Kidney capillary endothelial cell (primary cell): Measurements from ENCODE around the gene PMFBP1.

ENCODE experiments used
- DNase-seq: peaks from one replicate; pipeline ENCODE4 v3.0.0-alpha.2; 2018; ENCODE audit warnings: low spot score

Gene PMFBP1

DNA sequence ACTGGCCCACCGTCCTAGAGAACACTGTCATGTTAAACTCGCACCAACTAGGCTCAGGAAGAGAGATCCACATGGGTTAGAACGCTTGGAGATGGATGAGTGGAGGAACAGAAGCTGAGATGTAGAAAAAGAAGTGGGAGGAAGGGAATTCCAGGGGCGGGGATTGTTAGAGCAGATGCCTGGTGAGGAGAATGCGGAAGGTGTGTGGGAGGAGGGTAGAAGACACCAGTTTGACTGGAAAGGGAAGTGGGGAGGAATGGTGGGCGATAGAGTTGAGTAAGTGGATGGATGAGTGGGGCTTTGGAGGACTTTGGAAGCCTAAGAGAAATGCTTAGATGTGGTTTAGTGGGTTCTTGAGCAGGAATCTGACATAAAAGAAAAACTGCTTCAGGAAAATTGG is 40.9 kb downstream of the PMFBP1 start:
- no peak for DNase-seq

DNA sequence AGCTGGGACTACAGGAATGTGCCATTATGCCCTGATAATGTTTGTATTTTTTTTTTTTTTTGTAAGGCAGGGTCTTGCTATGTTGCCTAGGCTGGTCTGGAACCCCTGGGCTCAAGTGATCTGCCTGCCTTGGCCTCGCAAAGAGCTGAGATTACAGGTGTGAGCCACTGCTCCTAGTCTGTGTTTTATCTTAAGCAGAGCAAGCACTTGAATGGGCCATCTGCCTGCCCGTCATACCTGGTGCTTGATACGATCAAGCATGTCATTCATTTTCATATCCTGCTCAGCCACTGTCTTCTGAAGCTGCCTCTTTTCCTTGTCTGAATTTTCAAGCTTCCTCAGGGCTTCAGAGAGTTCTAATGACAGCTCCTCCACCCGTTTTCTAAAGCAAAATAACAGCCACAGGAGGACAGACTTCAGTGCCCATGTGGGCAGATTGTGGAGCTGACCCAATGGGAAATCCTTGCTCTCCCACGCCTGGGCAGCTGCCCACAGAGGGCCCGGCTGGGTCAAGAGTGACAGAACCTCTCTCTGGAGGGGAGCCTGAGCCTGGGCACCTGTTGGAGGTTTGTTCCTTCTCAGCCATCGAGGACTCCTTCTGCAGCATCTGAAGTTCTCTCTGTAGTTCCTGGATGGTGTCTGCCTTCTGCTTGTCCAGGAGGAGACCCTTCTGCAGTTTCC is 41.8 kb downstream of the PMFBP1 start:
- DNase-seq = no peak

DNA sequence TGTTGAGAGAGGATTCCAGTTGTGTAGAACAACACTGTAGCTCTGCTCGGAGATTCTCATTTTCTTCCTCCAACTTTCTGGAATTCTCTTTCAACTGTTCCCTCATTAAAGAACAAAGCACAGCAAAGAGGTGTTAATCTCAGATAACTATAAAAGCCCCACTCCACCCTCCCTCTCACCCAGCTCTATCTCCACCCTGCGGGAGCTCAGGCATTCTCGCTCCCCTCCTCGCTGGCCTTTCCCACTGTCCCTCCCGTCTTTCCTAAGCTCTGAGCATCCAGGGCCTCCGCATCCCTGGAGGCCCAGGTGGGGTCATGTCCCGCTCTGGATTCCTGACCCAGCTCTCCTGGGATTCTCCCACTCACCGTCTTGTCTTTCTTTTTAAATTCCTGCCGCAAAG is 43.3 kb downstream of the PMFBP1 start:
- no peak for DNase-seq

DNA sequence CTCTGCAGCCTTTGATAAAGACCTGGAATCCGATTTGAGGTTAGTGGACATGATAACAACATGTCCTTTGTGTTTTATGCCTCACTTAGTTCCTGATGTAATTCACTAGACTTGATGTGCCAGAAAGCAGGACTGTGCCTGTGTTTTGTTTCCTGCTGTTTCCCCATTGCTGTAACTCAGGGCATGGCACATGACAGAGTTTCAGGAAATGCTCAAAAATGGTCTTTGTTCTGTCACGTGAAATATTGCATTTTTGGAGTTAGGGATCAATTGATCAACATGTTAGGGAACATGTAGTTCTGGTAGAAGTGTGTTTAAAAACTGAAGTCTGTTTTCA is 45.6 kb downstream of the PMFBP1 start:
- no peak for DNase-seq

DNA sequence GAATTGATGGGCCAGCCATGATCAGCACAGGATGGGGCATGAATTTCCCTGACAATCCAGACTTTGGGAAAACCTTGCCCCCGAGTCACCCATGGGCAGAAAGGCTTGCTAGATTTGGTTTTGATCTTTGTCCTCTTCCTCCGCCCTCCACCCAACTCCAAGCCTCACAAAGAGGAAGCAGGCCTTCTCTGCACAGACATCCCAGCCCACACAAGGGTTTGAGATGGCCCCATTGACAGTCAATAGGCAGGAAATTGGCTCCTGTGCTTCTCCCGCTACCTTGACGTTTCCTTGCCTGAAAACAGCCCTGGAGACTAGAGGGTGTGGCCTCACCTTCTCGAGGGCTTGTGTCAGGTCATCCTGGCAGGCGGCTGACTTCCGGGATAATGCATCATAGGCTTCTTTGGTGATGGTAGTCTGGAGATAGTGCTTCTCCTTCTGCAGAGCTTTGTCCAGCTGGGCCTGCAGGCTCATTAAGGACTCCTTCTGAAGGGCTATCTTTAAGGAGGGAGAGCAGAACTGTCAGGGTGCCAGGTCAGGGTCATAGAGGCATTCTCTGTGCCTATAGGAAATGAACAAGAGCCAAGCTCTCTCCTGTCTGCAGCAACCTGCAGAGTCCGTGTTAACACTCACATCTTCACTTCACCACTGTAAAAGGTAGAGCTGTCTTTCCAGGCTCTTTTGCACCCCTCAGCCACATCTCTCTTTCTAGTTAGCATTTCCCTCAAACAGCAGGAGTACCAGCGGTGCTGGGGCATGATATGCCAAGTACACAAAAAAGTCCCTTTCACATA is 46.1 kb downstream of the PMFBP1 start:
- DNase-seq = no peak

DNA sequence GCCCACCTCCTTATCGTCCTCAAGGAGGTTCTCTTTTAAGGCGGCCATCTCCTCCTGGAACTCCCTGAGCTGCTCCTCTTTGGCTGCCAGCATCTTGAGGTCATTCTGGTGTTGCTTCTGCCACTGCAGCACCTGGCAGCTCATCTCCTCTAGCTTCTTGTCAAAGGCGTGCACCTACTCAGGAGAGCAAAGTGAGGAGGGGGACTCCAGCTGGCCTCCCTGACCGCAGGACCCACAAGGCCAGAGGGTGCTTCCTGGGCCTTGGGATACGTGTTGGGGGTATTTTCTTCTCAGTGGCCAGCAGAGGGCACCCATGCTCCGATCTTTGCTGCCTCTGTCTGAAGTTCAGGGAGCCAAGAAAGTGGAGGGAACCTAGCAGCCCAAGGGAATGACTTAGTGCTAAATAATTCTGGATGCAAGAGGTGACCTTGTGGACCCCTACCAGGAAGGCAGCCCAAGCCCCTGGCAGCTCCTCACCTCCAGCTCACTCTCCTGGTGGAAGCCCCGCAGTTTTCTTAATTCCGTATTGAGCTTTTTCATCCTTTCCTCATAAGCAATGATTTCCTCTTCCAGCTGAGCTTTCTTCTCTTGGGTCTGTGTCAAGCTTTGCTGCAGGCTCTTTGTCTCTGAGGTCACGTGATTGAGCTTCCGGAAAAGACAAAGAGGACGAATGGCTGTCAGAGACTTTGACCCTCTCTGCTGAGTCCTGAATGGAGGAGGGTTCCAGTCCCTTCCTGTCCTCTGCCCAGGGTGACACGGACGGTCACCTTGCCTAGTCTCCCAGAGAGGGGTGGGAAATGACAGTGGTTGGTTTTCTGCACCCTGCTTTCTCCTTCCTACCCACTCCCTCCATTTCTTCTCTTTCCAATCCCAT is 47.0 kb downstream of the PMFBP1 start:
- peak; percentile 62 for DNase-seq

DNA sequence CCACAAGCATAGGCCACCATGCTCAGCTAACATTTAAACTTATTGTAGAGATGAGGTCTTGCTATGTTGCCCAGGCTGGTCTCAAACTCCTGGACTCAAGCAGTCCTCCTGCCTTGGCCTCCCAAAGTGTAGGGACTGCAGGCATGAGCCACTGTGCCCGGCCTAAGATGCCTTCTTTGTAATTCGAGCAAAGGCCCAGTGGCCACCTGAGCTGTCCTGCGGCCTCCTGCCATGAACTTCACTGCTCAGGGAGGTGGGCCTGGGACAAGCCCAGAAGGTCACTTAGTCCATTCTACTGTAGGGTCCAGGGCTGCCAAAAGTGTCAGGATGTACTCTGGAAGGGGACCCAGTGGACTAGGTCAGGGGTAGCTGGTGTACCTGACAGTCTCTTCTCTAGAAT is 47.8 kb downstream of the PMFBP1 start:
- DNase-seq = no peak

DNA sequence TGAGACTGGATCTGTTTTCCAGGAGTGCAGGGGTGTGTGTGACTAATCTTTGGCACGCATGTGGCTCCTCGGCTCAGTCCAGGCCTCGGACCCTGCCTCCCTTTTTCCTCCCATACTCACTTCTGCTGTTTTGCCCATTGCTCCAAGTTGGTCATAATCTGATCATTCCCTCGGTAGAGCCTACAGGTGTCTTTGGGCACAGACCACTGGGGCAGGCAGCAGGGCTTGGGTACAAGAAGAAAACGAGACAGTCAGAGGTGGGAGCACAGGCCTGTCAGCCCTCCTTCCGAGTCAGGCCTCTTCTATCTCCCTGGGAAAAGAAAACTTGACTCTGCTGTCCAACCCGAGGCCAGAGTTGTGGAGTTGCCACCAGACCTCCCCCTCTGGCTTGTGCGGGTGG is 48.5 kb downstream of the PMFBP1 start:
- no peak for DNase-seq

DNA sequence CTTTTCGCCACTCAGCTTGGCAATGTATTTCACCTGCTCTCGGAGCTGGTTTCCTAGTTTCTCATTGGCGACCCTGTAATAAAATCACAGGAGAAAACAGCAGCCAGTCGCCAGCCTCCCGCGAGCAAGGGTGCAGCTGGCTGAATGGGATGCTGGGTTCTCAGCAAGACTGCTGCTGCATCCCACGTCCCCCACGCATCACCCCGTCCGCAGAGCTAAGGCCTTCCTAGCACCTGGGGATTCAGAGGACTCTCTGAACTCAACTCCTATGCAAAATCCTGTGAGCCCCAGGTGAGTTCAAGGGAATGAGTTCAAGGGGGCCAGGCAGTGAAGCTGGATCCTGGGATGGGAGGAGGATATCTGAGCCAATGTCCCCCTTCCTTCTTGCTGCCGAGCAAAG is 49.0 kb downstream of the PMFBP1 start:
- no peak for DNase-seq

DNA sequence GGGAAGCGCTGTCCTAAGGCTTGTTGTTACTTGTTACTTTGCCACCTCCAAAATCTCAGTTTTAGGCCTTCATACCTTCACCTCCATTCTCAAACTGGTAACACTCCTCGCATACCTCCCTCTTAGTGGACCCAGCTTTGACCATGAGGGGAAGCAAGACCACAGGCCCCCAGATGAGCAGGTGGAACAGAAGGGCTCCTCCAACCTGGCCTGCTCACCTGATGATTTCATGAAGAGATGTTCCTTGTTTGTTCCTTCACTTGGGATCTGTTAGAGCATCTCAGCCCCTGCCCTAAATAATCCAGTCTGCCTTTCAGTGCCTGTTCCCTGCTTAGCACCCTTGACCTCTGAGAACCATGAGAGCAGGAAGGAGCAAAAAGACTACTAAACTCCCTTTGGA is 49.6 kb downstream of the PMFBP1 start:
- no peak for DNase-seq

DNA sequence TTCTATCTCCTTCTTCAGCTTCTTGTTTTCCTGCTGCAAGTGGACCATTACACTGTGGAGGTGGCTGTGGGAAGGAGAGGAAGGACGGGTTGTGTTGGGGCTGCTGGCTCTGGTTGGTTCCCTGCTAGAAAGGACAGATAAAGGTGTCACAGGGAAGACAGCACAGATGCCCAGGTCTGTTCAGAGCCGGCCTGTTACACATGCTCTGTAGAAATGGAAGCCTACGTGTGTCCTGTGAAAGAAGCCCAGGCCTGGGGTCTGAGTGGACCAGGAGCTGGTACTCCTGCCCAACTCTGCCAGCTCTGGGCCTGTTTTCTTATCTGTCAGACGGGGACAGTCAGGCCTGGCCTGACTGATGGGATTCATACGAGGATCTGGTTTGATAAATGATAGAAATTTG is 51.9 kb downstream of the PMFBP1 start:
- no peak for DNase-seq

DNA sequence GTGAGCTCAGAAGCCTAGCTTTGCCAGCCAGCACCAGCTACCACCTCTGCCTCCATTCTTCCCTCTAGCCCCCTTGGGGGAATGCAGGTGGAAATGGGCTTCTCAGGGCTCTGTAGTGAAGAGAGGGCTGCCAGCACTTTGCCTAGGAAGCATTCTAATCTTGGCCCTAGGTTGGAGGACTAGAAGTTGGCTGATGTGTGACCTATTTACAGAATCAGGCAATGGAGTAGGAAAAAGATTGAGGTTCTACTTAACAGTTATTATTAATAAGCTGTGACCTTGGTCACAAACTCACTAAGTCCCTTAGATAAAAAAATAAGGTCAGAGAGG is 58.4 kb downstream of the PMFBP1 start:
- no peak for DNase-seq

DNA sequence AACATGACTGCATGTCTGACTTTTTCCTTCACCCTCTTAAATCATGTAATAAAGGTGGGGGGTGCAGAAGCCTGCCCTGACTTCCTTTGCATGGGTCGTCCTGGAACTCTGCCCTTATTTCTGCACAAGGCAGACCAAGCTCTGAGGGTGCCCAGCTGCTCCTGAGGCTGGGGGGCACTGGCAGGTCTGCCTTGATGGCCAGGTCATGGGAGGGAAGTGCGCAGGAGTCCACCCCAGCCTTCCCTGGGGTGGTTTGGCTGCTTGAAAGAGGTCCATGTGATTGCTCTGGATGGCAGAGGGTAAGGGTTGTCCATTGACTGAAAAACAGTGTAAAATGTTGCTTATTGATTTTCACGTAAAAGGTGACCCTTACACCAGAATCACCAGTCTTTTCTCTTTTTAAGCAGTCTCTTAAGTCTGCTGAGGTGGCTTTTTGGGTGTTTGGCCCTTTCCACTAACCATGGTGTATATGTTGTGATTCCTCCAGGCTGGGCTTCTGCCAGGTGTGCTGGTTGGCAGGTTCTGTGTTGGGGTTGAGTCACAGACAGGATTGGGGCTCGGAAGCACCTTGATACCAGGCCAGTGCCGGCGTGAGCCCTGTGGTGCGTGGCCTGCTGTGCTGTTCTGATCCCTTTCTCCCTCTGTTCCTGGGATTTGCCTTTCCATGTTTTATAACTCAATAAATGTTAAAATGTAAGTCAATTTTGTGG is 58.9 kb downstream of the PMFBP1 start:
- no peak for DNase-seq

DNA sequence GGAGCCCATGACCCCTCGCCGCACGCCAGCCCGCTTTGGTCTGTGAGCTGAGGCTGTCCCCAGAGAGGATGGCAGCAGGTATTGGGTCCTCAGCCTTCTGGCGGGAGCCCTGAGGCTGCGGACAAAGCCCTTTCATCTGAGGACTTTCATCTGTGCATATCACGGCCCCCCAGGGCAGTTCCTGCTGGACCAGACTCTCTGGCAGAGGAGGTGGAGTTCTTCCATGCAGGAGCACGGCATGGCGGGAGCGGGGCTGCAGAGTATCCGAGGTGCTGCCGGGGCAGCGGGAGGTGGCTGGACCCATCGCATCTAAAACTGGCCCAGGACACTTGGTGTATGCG is 59.5 kb downstream of the PMFBP1 start:
- DNase-seq = no peak

DNA sequence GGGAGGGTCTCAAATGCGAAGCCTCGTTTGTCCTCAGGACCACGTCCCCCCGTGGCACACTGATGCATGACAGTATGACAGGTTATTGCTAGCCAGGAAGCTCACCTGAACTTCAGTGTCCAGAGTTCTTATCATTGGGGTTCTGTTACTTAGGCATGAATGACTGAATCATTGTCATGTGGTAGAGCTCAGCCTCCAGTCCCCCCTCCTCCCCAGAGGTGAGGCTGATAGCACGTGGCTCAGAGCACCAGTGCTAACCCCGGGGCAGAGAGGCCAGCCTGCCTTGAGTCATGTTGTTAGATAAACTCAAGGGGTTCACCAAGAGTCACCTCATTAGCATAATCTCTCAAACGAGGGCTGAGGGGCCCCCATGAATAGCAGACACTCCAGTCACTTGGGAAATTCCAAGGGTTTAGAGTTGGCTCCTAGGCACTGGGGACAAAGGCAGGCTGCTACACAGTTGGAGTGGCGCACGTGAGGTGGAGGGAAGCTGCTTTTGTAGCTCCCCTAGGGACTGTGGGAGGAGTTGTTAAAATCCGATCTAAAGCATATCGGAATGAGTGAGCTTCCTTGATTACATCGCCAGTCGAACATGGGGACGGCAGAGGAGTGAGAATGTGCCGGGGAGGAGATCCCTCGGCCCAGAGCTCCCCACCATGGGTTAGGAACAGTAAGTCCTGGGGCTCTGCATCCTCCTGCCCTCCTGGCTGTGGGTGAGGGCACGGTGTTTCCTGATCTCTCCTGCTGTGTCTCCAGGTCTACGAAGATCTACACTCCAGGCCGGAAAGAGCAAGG is 60.1 kb downstream of the PMFBP1 start:
- DNase-seq = no peak

DNA sequence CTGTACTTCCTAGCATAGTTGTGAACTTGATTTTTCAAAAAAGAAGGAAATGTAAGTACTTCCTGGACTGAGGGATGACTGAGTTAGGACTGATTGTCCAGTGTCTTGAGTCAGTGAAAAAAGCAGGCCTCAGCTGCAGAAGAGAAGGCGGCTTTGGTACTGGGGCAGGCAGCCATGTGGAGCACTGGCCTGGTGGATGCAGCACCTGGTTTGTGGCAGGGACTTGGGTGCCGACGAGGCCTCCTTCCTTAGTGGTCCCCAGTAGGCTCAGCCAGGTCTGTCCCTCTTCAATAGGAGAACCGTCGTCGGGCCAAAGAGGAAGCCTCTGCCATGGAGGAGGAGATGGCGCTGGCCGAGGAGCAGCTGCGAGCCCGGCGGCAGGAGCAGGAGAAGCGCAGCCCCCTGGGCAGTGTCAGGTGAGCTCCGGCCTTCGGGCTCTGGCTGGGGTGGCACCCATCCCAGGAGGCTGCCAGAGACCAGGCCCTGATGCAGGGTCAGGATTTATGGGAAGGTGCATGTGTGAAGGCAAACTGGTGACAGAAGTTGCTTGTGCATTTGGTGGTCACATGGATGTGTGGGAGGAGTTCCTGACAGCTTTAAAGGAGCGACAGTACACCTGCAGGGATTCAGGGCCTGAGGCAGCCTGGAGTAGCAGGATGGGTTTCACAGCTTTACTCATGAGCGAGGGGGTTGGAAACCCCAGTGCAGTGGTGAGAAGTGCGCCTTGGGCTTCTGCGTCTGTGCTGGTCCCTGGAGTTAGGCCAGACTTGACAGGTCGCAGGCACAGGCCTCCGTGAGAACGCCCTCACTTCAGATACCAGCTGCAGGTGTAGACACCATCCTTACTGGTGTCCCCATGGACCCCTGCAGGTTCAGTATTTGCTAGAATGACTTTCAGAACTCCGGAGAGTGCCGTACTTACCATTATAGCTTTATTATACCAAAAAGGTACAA is 61.0 kb downstream of the PMFBP1 start:
- no peak for DNase-seq

DNA sequence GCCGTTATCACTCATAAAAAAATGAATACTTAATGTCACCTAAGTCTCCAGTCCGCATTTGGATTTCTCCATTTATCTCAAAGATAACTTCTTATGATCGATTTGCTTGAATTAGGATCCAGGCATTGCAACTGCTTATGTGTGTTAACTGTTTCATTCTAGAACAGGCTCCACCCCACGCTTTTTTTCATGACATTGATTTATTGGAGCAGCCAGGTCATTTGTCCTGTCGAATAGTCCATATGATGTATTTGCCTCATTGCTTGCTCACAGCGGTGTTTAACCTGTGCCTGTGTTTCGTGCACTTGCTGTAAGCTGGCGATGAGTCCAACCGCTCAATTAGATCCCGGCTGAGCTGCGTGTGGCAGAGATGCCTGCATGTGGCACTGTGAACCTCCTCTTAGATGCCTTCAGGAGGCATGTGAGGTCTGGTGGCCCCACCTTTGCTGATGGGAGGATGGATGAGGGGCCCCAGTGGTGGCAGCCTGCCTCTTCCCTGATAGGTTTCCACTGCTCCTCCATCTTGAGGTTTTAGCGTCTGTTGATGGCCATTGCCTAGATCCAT is 61.9 kb downstream of the PMFBP1 start:
- no peak for DNase-seq

DNA sequence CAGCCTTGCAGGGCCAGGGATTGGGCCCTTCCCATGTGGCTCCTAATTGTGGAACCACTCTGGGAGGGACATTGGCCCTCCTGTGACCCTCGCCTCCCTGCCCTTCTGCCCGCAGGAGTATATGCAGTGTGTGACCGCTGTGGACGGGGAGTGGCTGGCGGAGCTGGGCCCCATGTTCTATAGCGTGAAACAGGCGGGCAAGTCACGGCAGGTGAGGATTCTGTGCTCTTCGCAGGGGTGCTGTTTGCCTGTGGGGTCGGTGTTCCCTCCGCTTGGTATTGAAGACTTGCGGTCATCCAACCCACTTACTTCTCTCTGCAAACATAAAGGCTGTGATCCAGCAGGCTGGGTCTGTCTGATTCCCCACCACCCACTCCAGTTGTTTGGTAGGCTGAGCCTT is 62.7 kb downstream of the PMFBP1 start:
- DNase-seq = no peak

DNA sequence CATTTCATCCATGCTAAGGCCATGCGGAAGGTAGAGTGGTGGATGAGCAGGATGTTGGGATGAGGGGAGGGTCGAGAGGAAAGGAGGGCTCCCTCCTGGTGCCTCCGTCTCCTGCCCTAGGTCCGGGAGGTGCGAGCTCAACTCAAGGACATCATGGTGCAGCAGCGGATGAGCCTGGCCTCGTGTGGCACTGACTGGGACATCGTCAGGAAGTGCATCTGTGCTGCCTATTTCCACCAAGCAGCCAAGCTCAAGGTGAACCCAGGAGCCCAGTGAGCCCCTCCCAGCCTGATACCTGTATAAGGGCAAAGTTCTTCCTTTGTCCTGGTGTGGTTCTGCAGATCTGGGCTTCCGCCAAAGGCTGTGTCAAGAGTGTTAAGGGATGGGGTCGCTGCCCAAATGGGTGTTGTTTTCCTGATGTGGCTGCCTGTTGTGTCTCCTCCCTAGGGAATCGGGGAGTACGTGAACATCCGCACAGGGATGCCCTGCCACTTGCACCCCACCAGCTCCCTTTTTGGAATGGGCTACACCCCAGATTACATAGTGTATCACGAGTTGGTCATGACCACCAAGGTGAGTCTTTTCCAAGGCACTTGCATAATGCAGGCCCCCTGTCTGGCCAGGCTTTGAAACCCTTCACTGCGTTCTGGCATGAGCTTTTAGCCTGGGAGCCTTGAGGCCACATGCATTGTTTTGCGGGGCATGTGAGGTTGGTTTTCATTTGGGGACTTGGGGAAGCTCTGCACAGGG is 63.4 kb downstream of the PMFBP1 start:
- no peak for DNase-seq

DNA sequence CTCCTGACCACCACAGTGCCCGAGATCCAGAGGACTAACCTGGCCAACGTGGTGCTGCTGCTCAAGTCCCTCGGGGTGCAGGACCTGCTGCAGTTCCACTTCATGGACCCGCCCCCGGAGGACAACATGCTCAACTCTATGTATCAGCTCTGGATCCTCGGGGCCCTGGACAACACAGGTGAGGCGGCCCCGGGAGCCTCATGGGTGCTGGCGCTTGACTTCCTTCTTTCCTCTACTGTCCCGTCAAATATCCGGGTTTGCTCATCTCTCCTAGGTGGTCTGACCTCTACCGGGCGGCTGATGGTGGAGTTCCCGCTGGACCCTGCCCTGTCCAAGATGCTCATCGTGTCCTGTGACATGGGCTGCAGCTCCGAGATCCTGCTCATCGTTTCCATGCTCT is 64.6 kb downstream of the PMFBP1 start:
- no peak for DNase-seq
